ENCODE data around the gene PTGFRN. TPM values are rescaled to one million over a fixed set of nuclear protein-coding genes. Genes with fewer than 3 reads are reported as not detected.

The PTGFRN gene
- total and polyA plus RNA-seq, 2 experiments from 2014 or later: 17.4 to 32.7 TPM

- TF ChIP-seq ZNF462 (CRISPR knock-in tag; IDR thresholded peaks at IDR 0.05): no peak
- no peak for TF ChIP-seq NANOG (IDR thresholded peaks at IDR 0.05; ENCODE audit: borderline replicate concordance)
- TF ChIP-seq ZNF114 (CRISPR knock-in tag; IDR thresholded peaks at IDR 0.05): no peak
- TF ChIP-seq POLR2AphosphoS5 (IDR thresholded peaks at IDR 0.05; ENCODE audit: low read depth): no peak
- TF ChIP-seq ETS1 (IDR thresholded peaks at IDR 0.05): no peak
- no peak for TF ChIP-seq CTCF (conservative IDR thresholded peaks at IDR 0.05; ENCODE audit: low read depth in 2 of 2)
- TF ChIP-seq EZH2phosphoT487 (IDR thresholded peaks at IDR 0.05; ENCODE audit: unreplicated experiment): no peak
These were observed 6.9 kb upstream of the PTGFRN start (continued) for GRCh38 chr1:116902723-116903383.
